ENCODE measurements around the gene MB21D2. TPM values are rescaled to one million over a fixed set of nuclear protein-coding genes. Genes with fewer than 3 reads are reported as not detected.

MB21D2 gene
- polyA plus RNA-seq, 1 donor (not counting 4 experiments of a cell fraction or from before 2014, with no cell fraction given) = 9.0 TPM

- dilution Hi-C loops (cut with MboI; ENCODE audit: extremely low pct_ligation_motif_present, low sequenced_read_pairs) = no loop called here
- H3K4me1 ChIP-seq (ENCODE audit: control insufficient read depth, extremely low read depth, insufficient read depth, low read length) = no peaks in the 10 kb centered on the region
- DNase-seq (ENCODE audit: low read depth, low spot score) (no peak), FAIRE-seq (no peak)
- H3K9me3 ChIP-seq (ENCODE audit: control insufficient read depth, low read depth, low read length) = no peaks in the 10 kb centered on the region
- no peaks in the 10 kb centered on the region for H3K79me2 ChIP-seq (ENCODE audit: control insufficient read depth, insufficient read depth, low read length)
- H3K9ac ChIP-seq (ENCODE audit: control insufficient read depth, extremely low read depth, insufficient read depth, low read length) = no peak overlapping the region
- no peak overlapping the region for H3K4me3 ChIP-seq (ENCODE audit: control insufficient read depth in 2 of 3, extremely low read depth in 1 of 3, insufficient read depth in 2 of 3, low read depth in 1 of 3, low read length in 3 of 3)
- no peak overlapping the region for H3K4me2 ChIP-seq (ENCODE audit: control insufficient read depth, extremely low read depth, insufficient read depth, low read depth, low read length)
- TF ChIP-seq EZH2 (IDR thresholded peaks at IDR 0.05; ENCODE audit: low read length) = no peak
- no peak for TF ChIP-seq CTCF (optimal IDR thresholded peaks at IDR 0.05 in 1 of 3, IDR thresholded peaks at IDR 0.05 in 1 of 3, conservative IDR thresholded peaks at IDR 0.05 in 1 of 3; ENCODE audit: extremely low read depth in 1 of 3, insufficient read depth in 2 of 3, low read length in 3 of 3)
- no peaks in the 10 kb centered on the region for H3K9me1 ChIP-seq (ENCODE audit: control insufficient read depth, extremely low read depth, insufficient read depth, low read length)
- H2AFZ ChIP-seq (ENCODE audit: control insufficient read depth, low read length) = no peak overlapping the region
- H4K20me1 ChIP-seq (ENCODE audit: control insufficient read depth, extremely low read depth, insufficient read depth, low read length) = no peaks in the 10 kb centered on the region
- H3K36me3 ChIP-seq (ENCODE audit: control insufficient read depth in 2 of 2, extremely low read depth in 1 of 2, insufficient read depth in 2 of 2, low read length in 2 of 2) = no peaks in the 10 kb centered on the region
- no peaks in the 10 kb centered on the region for H3K27me3 ChIP-seq (ENCODE audit: control insufficient read depth, extremely low read depth, insufficient read depth, low read length)
- no peak overlapping the region for H3K27ac ChIP-seq (ENCODE audit: control insufficient read depth, insufficient read depth, low read length)
Measured at GRCh38 chr3:192747145-192747544, 170.5 kb downstream of the MB21D2 start.

Other genes with a start within 250 kb of the MB21D2 start
- 0.84 to 4.1 TPM (median 4.1 TPM) in 3 replicates for gene FGF12, start 190.3 kb downstream of the MB21D2 start, polyA plus RNA-seq